ENCODE measurements around the gene FARS2.
"Not testable (repeated sequence)": the region's sequence is repeated elsewhere in the genome, so short reads cannot be mapped to it uniquely, and the experiment has no call there.

Gene FARS2

GRCh38 chr6:5645328-5646290, 384.3 kb downstream of the FARS2 start:
- FAIRE-seq = no peak

DNA sequence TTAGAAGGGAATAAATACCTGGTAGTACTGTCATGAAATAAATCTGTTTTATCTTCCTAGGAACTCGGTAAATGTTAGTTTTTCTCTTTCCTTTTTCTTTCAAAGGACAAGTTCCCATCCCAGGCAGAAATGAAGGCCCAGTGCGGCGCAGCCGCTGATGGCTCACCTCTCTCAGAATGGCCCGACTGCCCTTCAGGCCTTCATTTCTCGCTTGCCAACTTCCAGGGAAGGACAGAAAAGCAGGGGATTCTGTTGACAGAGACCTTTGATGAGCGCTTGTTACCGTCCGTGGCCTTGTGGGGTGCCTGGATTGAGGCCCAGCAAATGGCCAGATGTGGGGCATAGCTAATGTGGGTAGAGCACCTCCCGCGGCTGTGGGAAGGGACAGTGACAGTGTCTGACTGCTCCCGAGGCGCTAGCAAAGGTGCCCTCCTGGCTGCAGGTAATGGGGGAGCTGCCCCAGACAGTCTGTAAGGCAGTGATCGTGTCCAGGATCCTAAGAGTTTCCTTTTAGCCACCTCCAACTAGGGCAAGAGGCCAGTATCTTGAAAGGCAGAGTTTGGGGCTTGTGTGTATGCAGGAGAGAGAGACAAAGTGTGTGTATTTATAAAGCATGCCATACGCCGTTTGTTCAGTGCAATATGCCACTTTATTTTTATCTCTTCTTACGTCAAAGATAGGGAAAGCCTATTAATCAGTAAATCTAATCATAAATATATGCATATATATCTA, 391.3 kb downstream of the FARS2 start:
- no peak for FAIRE-seq

GRCh38 chr6:5653801-5654200, 392.5 kb downstream of the FARS2 start:
- no peak for FAIRE-seq

- FAIRE-seq = no peak
Measured at GRCh38 chr6:5656226-5656625, 394.9 kb downstream of the FARS2 start.

DNA sequence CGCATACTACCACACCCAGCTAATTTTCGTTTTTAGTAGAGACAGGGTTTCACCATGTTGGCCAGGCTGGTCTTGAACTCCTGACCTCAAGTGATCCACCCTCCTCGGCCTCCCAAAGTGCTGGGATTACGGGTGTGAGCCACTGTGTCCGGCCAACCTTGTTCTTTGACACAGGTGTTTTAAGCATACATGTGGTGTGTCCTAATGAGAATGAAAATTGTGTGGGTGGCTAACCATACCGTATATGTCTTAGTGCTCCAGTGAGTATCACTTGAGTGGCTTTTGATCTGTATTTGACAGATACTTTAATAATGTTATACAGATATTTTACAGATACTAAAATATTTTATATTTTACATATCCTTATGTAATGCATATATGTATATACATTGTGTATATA, 395.4 kb downstream of the FARS2 start:
- not testable (repeated sequence) for FAIRE-seq

DNA sequence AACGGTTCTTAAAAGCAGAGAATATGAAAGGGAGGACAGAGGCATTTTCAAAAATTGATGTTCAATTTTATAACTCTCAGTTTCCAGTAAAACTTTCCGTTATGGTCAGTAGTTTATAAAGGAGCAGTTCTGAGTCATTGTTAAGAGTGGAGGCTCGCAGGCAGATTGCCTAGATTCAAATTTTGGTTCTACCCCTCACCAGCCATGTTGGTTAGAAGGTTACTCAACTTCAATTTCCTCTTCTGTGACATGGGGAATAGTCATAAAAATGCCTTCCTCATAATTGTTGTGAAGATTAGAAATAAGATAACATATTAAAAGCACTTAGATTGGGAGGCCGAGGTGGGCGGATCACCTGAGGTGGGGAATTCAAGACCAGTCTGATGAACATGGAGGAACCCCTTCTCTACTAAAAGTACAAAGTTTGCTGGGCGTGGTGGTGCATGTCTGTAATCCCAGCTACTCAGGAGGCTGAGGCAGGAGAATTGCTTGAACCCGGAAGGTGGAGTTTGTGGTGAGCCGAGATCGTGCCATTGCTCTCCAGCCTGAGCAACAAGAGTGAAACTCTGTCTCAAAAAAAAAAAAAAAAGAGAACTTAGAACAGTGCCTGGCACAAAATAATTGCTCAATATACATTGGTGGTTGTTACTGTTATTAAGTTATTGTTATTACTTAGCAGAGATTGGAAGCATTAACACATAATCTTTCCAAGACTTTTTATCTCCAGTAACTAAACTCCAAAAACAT, 396.5 kb downstream of the FARS2 start:
- FAIRE-seq = no peak

DNA sequence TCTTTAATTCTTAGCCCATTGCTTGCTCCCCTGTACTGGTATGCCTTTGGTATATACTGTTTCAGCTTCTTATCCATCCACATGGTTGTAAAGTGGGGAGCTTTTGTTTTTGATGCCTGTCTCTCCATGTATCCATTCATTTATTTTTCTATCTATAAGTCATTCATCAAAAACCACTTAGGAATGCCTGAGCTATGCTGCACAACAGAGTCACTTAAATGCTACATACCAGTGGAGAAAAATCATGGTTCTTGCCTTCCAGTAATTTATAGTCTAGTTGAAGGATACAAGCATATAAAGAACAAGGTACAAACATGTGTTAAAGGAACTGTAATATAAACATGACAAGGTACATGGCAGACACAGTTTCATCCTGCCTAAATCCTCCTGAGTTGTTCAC, 398.2 kb downstream of the FARS2 start:
- FAIRE-seq = no peak

DNA sequence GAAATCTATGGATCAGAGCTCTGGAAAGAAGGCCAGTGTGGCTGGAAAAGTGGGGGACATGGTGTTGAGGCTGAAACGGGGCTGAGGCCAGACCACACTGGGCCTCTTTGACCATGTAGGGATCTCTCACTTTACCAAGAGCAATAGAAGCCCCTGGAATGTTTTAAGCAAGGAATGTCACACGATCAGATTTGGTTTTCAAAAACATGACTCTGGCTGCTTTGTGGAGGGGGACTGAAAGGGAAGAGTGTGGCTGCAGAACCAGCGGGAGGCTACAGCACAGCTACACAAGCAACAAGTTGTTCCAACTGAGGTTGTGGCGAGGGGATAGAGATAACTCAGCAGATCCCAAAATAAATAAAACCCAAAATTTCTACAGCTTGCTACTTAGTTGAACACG, 399.5 kb downstream of the FARS2 start:
- no peak for FAIRE-seq

- no peak for FAIRE-seq
Measured at GRCh38 chr6:5662797-5663196, 401.5 kb downstream of the FARS2 start.

DNA sequence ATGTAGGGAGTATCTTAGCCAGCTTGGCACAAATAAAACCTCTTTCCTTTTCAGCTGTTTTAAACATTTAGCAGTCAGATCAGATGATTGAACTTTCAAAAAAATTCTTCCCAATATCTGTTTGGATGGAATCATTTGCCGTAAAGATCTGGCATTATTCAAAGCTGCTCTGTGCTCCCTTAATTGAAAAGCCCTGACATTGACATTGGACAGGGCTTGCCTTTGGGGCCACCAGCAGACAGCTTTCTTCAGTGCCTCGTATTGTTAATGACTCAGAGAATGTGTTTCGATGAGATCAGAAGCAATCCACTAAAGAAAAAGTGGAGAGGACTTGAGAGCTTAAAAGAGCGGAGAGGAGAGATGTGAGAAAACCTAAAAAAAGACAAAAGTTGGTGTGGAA, 401.9 kb downstream of the FARS2 start:
- FAIRE-seq = no peak

DNA sequence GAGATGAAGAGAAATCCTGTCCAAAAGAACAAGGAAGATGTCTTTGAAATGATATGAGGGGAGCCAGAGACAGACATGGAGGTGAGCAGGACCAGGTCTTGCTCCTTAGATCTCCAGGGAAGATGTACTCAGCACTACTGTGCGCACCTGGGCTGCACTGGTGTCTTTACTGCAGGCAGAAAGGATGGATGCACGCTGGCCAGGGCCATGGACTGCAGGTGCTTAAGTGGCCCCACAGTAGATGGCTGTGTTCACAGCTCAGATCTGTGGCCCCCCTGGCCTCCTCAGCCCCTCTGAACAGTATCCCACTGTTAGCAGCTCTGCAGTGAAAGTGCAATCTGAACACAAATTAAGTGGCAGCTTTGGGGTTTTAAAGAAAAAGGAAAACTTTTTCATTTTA, 402.4 kb downstream of the FARS2 start:
- no peak for FAIRE-seq

- no peak for FAIRE-seq
Measured at GRCh38 chr6:5664149-5664548, 402.8 kb downstream of the FARS2 start.

- no peak for FAIRE-seq
Measured at GRCh38 chr6:5665173-5665572, 403.9 kb downstream of the FARS2 start.

DNA sequence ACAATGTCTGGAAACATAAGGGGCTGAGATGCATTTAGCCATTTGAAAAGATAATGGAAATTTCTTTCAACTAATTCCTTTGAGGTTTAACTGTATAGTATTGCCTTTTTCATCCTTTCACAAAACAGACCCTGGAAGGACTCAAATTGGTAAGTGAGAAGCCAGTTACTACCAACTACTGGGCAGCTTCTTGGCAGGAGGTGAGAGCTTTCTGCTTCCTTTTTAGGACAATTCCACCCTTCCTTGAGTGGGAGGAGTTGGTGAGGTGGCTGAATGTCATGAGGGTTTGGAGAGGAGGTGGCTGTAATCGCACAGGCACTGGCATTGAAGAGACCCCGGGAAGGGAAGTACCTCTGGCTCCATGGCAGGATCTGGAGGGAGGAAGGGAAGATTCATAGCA, 404.4 kb downstream of the FARS2 start:
- no peak for FAIRE-seq

- no peak for FAIRE-seq
Measured at GRCh38 chr6:5666695-5667094, 405.4 kb downstream of the FARS2 start.

GRCh38 chr6:5667737-5668136, 406.4 kb downstream of the FARS2 start:
- no peak for FAIRE-seq

GRCh38 chr6:5670381-5670780, 409.1 kb downstream of the FARS2 start:
- FAIRE-seq = no peak

DNA sequence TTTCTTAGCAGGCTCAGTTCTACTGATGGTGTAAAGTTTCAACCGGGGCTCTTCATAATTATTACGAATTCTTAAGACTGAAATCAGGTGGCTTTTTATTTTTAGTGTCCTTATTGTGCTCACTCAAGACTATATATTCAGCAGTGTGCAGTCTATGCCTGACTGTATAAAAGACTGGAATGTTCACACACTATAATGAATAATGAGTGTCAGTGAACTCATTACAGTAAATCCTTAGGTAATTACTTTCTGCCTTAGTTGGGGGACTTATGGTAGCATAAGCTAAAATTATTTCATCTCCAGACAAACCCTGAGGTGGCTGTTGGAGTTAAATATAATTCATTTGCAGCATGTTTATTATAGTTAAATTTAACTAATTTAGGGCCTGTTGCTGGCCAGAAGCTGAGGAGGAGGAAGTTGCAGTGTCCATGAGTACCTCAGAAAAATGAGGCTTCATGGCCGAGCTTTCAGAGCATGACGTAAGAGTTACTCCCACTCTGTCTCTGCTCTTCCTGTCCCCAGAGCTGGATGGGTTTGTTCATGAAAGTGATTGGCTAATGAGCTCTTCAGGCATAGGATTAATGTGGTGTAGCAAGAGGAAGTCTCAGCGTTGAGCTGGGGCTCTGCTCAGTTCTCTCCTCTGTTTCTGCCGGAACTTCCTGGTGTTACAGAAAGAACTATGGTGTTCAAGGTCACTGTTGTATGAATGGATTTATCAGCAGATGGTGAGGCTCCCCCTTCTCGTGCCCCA, 409.7 kb downstream of the FARS2 start:
- FAIRE-seq = no peak

GRCh38 chr6:5671601-5672559, 410.6 kb downstream of the FARS2 start:
- FAIRE-seq = no peak

DNA sequence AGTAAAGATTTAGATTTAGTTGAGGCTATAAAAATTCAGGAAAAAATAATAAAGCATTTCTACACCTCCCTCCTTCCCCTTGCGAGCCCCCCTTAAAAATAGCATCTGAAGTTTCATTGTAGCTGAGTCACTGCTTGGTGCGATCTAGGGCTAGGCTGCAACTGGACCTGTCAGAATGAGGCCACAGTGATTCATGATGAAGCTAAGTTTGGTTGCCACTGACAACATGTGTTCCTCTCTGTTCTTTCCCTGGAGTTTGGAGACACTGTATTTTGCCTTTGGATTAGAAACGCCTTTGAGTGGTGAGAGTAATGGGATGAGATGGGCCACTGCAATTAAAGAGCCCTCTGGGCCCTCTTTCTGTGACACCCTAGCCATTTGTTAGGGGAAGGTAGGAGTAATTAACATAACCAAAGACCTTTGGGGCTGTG, 411.3 kb downstream of the FARS2 start:
- FAIRE-seq = no peak

- FAIRE-seq = no peak
Measured at GRCh38 chr6:5673019-5673790, 411.9 kb downstream of the FARS2 start.

Measured in G401.6 (cell line).